Fibroblast of pulmonary artery (primary cell): ENCODE results near the gene TGM2.

ENCODE experiments used
- DNase-seq: peaks from one replicate; pipeline ENCODE4 v3.0.0-alpha.2; 2010; ENCODE audit warnings: low read depth
- H3K4me3 ChIP-seq: replicated peaks from 2 replicates; pipeline ENCODE4 v1.5.1; 2011; ENCODE audit warnings: low read depth, mild to moderate bottlenecking, control low read depth, low read length, moderate library complexity
- TF ChIP-seq, protein P1 (sequence below): IDR thresholded peaks from 2 replicates; pipeline ENCODE4 v1.5.1; 2011; ENCODE audit warnings: mild to moderate bottlenecking, control low read depth, low read length, inconsistent platforms; ENCODE audit errors: missing control alignments

The TGM2 gene

DNA sequence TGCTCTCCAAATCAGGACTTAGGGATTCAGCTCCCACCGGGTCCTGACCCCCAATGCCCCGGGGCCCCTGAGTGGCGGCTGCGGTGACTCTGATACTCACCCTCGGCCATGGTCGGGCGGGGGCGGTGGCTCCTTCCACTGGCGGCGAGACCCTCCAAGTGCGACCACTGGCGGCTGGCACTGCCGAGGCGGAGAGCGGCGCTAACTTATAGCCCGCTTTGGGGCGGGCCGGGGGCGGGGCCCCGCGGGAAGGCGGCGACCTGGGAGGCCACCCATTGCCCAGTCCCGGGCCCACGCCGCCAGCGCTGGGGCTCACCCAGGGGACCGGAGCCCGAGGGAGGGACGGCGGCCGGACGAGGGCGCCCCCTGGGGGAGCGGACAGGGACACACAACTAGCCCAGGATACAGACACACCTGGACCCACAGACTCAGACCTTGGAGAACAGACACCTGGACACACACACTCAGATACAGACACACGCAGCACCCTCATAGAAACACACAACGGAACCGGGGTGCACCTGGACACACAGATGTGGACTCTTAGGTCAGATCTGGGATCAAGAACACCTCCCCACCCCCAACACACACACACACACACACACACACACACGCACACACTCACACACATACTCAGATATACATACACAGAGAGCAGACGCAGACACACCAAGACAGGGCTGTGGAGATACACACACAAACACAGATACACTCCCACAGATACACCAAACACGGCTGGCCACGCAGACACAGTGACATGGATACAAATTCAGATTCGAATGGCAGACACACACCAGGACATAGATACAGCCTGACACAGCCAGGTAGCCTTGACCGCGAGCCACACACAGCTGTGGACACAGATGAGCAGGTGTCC is at the start of gene TGM2:
Gene TGM2 (minus strand): TSS at position 182 of the 877 bp plus-strand sequence. CDS start 72 bp downstream, at position 110.
- H3K4me3 ChIP-seq = peak within 1 kb of the TSS; percentile 63
- peak; percentile 82 for DNase-seq
- TF ChIP-seq, protein P1, sequence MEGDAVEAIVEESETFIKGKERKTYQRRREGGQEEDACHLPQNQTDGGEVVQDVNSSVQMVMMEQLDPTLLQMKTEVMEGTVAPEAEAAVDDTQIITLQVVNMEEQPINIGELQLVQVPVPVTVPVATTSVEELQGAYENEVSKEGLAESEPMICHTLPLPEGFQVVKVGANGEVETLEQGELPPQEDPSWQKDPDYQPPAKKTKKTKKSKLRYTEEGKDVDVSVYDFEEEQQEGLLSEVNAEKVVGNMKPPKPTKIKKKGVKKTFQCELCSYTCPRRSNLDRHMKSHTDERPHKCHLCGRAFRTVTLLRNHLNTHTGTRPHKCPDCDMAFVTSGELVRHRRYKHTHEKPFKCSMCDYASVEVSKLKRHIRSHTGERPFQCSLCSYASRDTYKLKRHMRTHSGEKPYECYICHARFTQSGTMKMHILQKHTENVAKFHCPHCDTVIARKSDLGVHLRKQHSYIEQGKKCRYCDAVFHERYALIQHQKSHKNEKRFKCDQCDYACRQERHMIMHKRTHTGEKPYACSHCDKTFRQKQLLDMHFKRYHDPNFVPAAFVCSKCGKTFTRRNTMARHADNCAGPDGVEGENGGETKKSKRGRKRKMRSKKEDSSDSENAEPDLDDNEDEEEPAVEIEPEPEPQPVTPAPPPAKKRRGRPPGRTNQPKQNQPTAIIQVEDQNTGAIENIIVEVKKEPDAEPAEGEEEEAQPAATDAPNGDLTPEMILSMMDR = peak; percentile 62

GRCh38 chr20:38214256-38215193 is 49.5 kb upstream of the TGM2 start:
- no peak for DNase-seq
- TF ChIP-seq, protein P1 = peak; percentile 14
- no peak overlapping the region for H3K4me3 ChIP-seq

DNA sequence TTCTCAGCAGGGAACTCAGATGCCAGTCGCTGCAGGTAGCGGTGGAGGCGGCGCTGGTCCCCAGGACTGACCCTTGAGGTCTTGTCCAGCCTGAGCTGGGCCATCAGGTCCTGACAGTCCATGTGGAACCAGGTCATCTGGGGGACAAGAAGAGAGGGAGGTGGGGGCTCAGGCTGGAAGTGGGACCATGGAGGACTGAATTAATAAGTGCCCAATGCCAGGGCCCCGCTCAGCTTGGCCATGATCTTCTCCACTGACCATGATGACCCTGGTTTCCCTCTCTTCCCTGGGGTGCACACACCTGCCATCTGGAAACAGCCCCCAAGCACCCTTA is 48.5 kb upstream of the TGM2 start:
- no peak overlapping the region for H3K4me3 ChIP-seq
- TF ChIP-seq, protein P1 = no peak
- DNase-seq = no peak

DNA sequence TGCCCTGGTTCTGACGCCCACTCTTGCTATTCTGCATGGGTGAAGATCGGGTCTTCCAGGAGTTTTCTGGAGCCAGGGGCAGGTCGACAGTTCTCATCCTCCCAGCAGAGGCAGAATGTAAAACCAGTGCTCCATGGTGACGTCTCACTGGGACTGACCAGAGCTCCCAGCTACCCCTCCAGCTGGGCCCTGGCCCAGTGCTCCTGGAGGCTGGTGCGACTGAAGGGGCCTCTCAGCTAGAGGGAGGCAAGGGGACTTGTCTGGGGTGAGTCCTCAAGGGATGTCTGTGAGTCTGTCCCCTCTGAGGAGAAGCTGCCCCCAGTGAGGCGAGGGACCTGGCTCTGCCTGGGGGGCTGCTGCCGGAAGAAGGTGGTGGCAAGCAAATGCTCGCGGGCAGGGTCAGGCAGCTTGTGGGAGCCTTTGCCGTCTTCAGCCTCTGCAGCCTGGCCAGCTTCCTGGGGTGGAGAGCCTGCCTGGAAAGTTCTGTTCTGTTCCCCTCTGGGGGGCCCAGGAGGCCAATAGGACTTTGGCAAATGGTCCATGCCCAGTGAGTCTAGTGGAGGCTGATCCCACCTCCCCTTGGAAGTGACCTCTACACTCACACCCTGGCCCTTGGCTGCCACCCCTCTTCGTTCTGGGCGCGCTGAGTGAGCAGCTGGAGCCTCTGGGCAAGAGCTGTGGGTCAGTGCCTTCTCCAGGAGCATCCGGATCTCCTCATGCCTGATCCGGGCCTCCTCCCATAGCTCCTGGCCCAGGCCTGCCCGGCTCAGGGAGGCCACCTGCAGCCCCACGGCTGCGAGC is 47.9 kb upstream of the TGM2 start:
- TF ChIP-seq, protein P1 = no peak
- H3K4me3 ChIP-seq = no peak overlapping the region
- no peak for DNase-seq

- H3K4me3 ChIP-seq = no peak overlapping the region
- TF ChIP-seq, protein P1 = no peak
- no peak for DNase-seq
Measured at GRCh38 chr20:38211200-38212097, 46.4 kb upstream of the TGM2 start.

DNA sequence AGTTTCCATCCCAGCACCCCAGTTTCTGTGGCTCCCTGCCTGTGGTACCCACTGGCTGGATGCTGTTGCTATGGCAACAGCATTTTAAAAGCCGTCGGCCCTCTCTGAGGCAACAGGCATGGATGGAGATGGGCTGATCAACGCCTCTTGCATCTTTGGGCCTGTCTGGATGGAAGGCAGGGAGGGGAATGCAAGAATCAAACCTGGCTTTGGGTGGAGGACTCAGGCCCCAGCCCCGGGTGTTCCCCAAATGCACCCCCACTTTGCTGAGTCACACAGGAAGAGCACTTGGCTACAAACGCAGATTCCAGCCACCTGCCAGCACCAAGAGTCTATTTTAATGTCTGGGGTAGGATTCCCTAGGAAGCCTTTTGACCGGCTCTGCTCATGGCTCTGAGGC is 45.7 kb upstream of the TGM2 start:
- DNase-seq = peak; percentile 23
- TF ChIP-seq, protein P1 = no peak
- no peak overlapping the region for H3K4me3 ChIP-seq
